A549 (cell line): Measurements from ENCODE around the gene PATE2.

Source experiments
- CTCF ChIP-seq: fragments of >200 bp; sonication (Bioruptor Twin); formaldehyde crosslinking; IDR thresholded peaks from 3 replicates; pipeline ENCODE4 v1.5.1; 2016
- EP300 ChIP-seq, 2 experiments: fragments of >200 bp; sonication (Bioruptor Twin); formaldehyde crosslinking; IDR thresholded peaks; 2 replicates in 1 of 2; 3 replicates in 1 of 2; pipeline ENCODE4 v1.6.1; 2016 to 2017
- MAFK ChIP-seq: fragments of 450-650 bp; IDR thresholded peaks from 2 replicates; pipeline ENCODE4 v1.6.1; 2014; ENCODE audit not compliant: partially characterized antibody
- POLR2A ChIP-seq: IDR thresholded peaks from 2 replicates; pipeline ENCODE4 v1.6.1; 2012; ENCODE audit warnings: mild to moderate bottlenecking, low read length
- RAD21 ChIP-seq, 2 experiments: fragments of >200 bp in 1 of 2; sonication (Bioruptor Twin) in 1 of 2; formaldehyde crosslinking in 1 of 2; IDR thresholded peaks in 1 of 2; conservative IDR thresholded peaks in 1 of 2; 2 replicates in 1 of 2; 3 replicates in 1 of 2; pipeline ENCODE4 v1.6.1; 2012 to 2018; ENCODE audit warnings: inconsistent platforms in 1 of 2
- REST ChIP-seq: fragments of 200-600 bp; sonication (generic); IDR thresholded peaks from 2 replicates; pipeline ENCODE4 v1.6.1; 2016; ENCODE audit warnings: antibody characterized with exemption, mild to moderate bottlenecking, moderate library complexity

GRCh38 chr11:125756050-125756449, 22.6 kb downstream of the PATE2 start:
- TF ChIP-seq CTCF (no peak), REST (no peak), MAFK (no peak), RAD21 (conservative IDR thresholded peaks at IDR 0.05 in 1 of 2, IDR thresholded peaks at IDR 0.05 in 1 of 2) (no peak), EP300 (IDR thresholded peaks at IDR 0.05) (no peak), POLR2A (no peak)
